DMS53 (cell line): ENCODE data around the gene NBPF1.
"Not testable (repeated sequence)": the region's sequence is repeated elsewhere in the genome, so short reads cannot be mapped to it uniquely, and the experiment has no call there.

Experiments
- DNase-seq: peaks from one replicate; lab custom pipeline; 2025; lab: John Stamatoyannopoulos, UW

The NBPF1 gene

GRCh38 chr1:16621681-16622315 lies 8.4 kb upstream of the NBPF1 start:
- DNase-seq: not testable (repeated sequence)

- no peak for DNase-seq
These were observed 7.9 kb upstream of the NBPF1 start for GRCh38 chr1:16621300-16621658.

GRCh38 chr1:16619803-16620501 lies 6.6 kb upstream of the NBPF1 start:
- DNase-seq: not testable (repeated sequence)

GRCh38 chr1:16618719-16619118 lies 5.4 kb upstream of the NBPF1 start:
- DNase-seq: no peak

GRCh38 chr1:16617778-16618580 lies 4.6 kb upstream of the NBPF1 start:
- DNase-seq: no peak

GRCh38 chr1:16617114-16617631 lies 3.8 kb upstream of the NBPF1 start:
- DNase-seq: no peak

GRCh38 chr1:16615253-16616252 lies 2.2 kb upstream of the NBPF1 start:
- no peak for DNase-seq

- DNase-seq: no peak
These were observed 1.2 kb upstream of the NBPF1 start for GRCh38 chr1:16614361-16615252.

- no peak for DNase-seq
These were observed 812 bp downstream of the NBPF1 start for GRCh38 chr1:16612332-16613172.

- not testable (repeated sequence) for DNase-seq
These were observed 1.4 kb downstream of the NBPF1 start for GRCh38 chr1:16611981-16612331.

GRCh38 chr1:16611164-16611563 lies 2.2 kb downstream of the NBPF1 start:
- not testable (repeated sequence) for DNase-seq

GRCh38 chr1:16610553-16610952 lies 2.8 kb downstream of the NBPF1 start:
- not testable (repeated sequence) for DNase-seq

- not testable (repeated sequence) for DNase-seq
These were observed 3.6 kb downstream of the NBPF1 start for GRCh38 chr1:16609761-16610160.

GRCh38 chr1:16608838-16609560 lies 4.4 kb downstream of the NBPF1 start:
- DNase-seq: peak; percentile 23

- peak; percentile 99 for DNase-seq
These were observed 5.2 kb downstream of the NBPF1 start for GRCh38 chr1:16607853-16608815.

- peak; percentile 42 for DNase-seq
These were observed 5.9 kb downstream of the NBPF1 start for GRCh38 chr1:16607433-16607851.

- not testable (repeated sequence) for DNase-seq
These were observed 6.5 kb downstream of the NBPF1 start for GRCh38 chr1:16606666-16607432.
